Loucy (cell line): ENCODE data around the gene CLDND1.

Experiments used
- H2AFZ ChIP-seq: fragments of 200-600 bp; sonication (generic); 2 replicates; pipeline ENCODE4 v1.6.0; 2016; ENCODE audit warnings: antibody characterized with exemption, mild to moderate bottlenecking, low read length, moderate library complexity
- H3F3A ChIP-seq: fragments of 200-600 bp; 2 replicates; pipeline ENCODE4 v1.6.0; 2016; ENCODE audit warnings: antibody characterized with exemption, low read depth, mild to moderate bottlenecking
- H3K27me3 ChIP-seq: fragments of 200-600 bp; sonication (generic); 2 replicates; pipeline ENCODE4 v1.6.1; 2014; ENCODE audit warnings: low read length, mild to moderate bottlenecking; ENCODE audit not compliant: insufficient read depth, poor library complexity, severe bottlenecking
- H3K36me3 ChIP-seq: fragments of 200-600 bp; sonication (generic); 2 replicates; pipeline ENCODE4 v1.6.1; 2016; ENCODE audit warnings: low read length; ENCODE audit not compliant: insufficient read depth
- H3K4me1 ChIP-seq: fragments of 200-600 bp; sonication (generic); 2 replicates; pipeline ENCODE4 v1.5.1; 2014; ENCODE audit warnings: low read length, mild to moderate bottlenecking; ENCODE audit not compliant: insufficient read depth, poor library complexity, severe bottlenecking
- H3K4me2 ChIP-seq: fragments of 200-600 bp; sonication (generic); 2 replicates; pipeline ENCODE4 v1.6.0; 2014; ENCODE audit warnings: antibody characterized with exemption, low read length, low read depth, mild to moderate bottlenecking; ENCODE audit not compliant: poor library complexity, severe bottlenecking
- H3K4me3 ChIP-seq: fragments of 200-600 bp; sonication (generic); 2 replicates; pipeline ENCODE4 v1.5.1; 2014; ENCODE audit warnings: low read length, mild to moderate bottlenecking, mixed read lengths; ENCODE audit not compliant: poor library complexity, severe bottlenecking
- H3K79me2 ChIP-seq: fragments of 200-600 bp; sonication (generic); 2 replicates; pipeline ENCODE4 v1.6.1; 2014; ENCODE audit warnings: low read length; ENCODE audit not compliant: insufficient read depth
- H3K9ac ChIP-seq: fragments of 200-600 bp; sonication (generic); 2 replicates; pipeline ENCODE4 v1.6.0; 2014; ENCODE audit warnings: mild to moderate bottlenecking, low read depth, low read length, moderate library complexity; ENCODE audit not compliant: poor library complexity, severe bottlenecking
- H3K9me2 ChIP-seq: fragments of 200-600 bp; sonication (generic); replicated peaks from 2 replicates; pipeline ENCODE4 v1.6.1; 2016; ENCODE audit warnings: low read depth, low read length, mixed read lengths
- H3K9me3 ChIP-seq: fragments of 200-600 bp; sonication (generic); 2 replicates; pipeline ENCODE4 v1.6.1; 2014; ENCODE audit warnings: mild to moderate bottlenecking, antibody characterized with exemption, low read length, low read depth; ENCODE audit not compliant: insufficient read depth
- H4K20me1 ChIP-seq: fragments of 200-600 bp; sonication (generic); 2 replicates; pipeline ENCODE4 v1.6.0; 2014; ENCODE audit warnings: antibody characterized with exemption, low read length, mild to moderate bottlenecking; ENCODE audit not compliant: insufficient read depth, poor library complexity, severe bottlenecking
- EZH2phosphoT487 ChIP-seq: fragments of 200-600 bp; IDR thresholded peaks from 2 replicates; pipeline ENCODE4 v1.6.1; 2018; ENCODE audit warnings: antibody characterized with exemption, mild to moderate bottlenecking, moderate library complexity, borderline replicate concordance
- TF ChIP-seq, protein P1 (sequence below): fragments of 200-600 bp; sonication (generic); conservative IDR thresholded peaks from 2 replicates; pipeline ENCODE4 v1.5.1; 2014; ENCODE audit warnings: mild to moderate bottlenecking, antibody characterized with exemption, low read length

The CLDND1 gene

DNA sequence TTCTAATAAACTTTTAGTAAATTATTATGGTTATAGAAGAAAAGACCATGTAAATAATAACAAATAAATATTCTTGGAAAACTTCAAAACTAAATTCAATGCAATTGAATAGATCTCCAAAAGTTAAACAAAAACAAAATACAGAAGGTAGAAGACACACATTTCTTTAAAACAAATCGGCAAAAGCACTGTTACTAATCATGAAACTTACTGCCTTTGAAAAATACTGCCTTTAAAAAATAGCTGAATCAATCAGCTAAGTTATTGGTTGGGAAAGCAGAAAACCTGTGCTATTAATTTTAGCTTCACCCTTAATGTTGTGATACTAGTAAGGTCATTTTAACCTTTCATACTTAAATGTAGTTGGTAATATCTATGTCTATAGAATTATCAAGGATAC lies 12.0 kb upstream of the CLDND1 start:
- TF ChIP-seq, protein P1, sequence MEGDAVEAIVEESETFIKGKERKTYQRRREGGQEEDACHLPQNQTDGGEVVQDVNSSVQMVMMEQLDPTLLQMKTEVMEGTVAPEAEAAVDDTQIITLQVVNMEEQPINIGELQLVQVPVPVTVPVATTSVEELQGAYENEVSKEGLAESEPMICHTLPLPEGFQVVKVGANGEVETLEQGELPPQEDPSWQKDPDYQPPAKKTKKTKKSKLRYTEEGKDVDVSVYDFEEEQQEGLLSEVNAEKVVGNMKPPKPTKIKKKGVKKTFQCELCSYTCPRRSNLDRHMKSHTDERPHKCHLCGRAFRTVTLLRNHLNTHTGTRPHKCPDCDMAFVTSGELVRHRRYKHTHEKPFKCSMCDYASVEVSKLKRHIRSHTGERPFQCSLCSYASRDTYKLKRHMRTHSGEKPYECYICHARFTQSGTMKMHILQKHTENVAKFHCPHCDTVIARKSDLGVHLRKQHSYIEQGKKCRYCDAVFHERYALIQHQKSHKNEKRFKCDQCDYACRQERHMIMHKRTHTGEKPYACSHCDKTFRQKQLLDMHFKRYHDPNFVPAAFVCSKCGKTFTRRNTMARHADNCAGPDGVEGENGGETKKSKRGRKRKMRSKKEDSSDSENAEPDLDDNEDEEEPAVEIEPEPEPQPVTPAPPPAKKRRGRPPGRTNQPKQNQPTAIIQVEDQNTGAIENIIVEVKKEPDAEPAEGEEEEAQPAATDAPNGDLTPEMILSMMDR, result no peak
- TF ChIP-seq EZH2phosphoT487, result no peak
- no peak overlapping the region for H3K9ac ChIP-seq
- no peaks in the 10 kb centered on the region for H3K79me2 ChIP-seq
- no peaks in the 10 kb centered on the region for H3K9me2 ChIP-seq
- no peak overlapping the region for H2AFZ ChIP-seq
- H3K36me3 ChIP-seq, result no peaks in the 10 kb centered on the region
- H3K4me1 ChIP-seq, result no peaks in the 10 kb centered on the region
- no peaks in the 10 kb centered on the region for H3K27me3 ChIP-seq
- H3K4me3 ChIP-seq, result no peak overlapping the region
- no peaks in the 10 kb centered on the region for H3F3A ChIP-seq
- H3K4me2 ChIP-seq, result no peak overlapping the region
- no peaks in the 10 kb centered on the region for H4K20me1 ChIP-seq
- no peaks in the 10 kb centered on the region for H3K9me3 ChIP-seq

DNA sequence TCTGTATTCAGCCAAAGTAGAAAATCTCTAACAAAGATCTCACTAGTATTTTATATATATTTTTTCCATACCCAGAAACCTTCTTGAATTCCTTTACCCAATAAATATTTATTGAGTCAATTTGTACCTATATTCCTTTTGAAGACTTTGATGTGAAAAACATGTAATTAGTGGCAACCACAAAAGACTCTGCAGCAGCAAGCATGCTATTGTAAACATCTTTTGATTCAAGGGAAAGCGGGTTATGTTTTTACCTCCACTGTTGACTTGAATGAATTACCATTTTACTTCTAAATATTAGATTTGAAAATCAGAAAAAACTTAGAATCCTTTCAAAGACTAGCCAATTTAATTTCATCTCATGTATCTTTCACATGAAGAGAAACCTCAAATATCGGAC lies 11.5 kb upstream of the CLDND1 start:
- H2AFZ ChIP-seq, result no peak overlapping the region
- H3K9me2 ChIP-seq, result no peaks in the 10 kb centered on the region
- H3K4me3 ChIP-seq, result no peak overlapping the region
- H3K4me1 ChIP-seq, result no peaks in the 10 kb centered on the region
- no peaks in the 10 kb centered on the region for H3F3A ChIP-seq
- H3K27me3 ChIP-seq, result no peaks in the 10 kb centered on the region
- no peak overlapping the region for H3K9ac ChIP-seq
- H3K79me2 ChIP-seq, result no peaks in the 10 kb centered on the region
- no peaks in the 10 kb centered on the region for H4K20me1 ChIP-seq
- no peak overlapping the region for H3K4me2 ChIP-seq
- H3K9me3 ChIP-seq, result no peaks in the 10 kb centered on the region
- no peaks in the 10 kb centered on the region for H3K36me3 ChIP-seq
- TF ChIP-seq EZH2phosphoT487, result no peak
- TF ChIP-seq, protein P1, result no peak

DNA sequence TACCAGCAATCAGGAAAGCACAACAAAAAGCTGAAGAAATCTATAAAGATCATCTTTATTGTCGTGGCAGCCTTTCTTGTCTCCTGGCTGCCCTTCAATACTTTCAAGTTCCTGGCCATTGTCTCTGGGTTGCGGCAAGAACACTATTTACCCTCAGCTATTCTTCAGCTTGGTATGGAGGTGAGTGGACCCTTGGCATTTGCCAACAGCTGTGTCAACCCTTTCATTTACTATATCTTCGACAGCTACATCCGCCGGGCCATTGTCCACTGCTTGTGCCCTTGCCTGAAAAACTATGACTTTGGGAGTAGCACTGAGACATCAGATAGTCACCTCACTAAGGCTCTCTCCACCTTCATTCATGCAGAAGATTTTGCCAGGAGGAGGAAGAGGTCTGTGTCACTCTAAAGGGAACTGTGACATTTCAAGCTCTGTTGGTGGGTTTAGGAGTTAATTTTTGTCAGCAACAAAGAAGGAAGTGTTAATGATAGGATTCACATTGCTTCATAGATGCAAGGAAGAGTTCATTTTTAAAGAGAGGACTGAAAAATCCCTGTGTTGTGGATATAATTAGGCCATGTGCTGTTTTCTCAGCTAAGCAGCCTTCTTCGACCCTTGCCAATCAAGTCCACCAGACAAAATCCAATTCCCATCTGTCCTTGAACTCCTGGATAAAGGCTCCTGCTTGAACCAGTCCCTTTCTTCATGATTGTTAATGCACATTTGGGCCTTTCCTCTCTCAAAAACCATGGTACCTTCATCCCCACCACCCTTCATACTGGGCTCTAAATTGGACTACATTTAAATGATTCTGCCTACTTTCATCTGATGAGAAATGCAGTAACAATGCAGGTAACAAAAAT lies 10.2 kb upstream of the CLDND1 start:
- H3K79me2 ChIP-seq, result no peaks in the 10 kb centered on the region
- H4K20me1 ChIP-seq, result no peaks in the 10 kb centered on the region
- TF ChIP-seq, protein P1, result no peak
- TF ChIP-seq EZH2phosphoT487, result no peak
- H3K36me3 ChIP-seq, result no peaks in the 10 kb centered on the region
- no peak overlapping the region for H3K9ac ChIP-seq
- no peaks in the 10 kb centered on the region for H3K27me3 ChIP-seq
- no peak overlapping the region for H2AFZ ChIP-seq
- H3K4me3 ChIP-seq, result no peak overlapping the region
- H3K4me1 ChIP-seq, result no peaks in the 10 kb centered on the region
- H3K9me2 ChIP-seq, result no peaks in the 10 kb centered on the region
- no peaks in the 10 kb centered on the region for H3K9me3 ChIP-seq
- no peak overlapping the region for H3K4me2 ChIP-seq
- no peaks in the 10 kb centered on the region for H3F3A ChIP-seq
